Medulla oblongata (tissue), 1 donor: Measurements from ENCODE around the gene PNMA6A.
"Not testable (repeated sequence)": the region's sequence is repeated elsewhere in the genome, so short reads cannot be mapped to it uniquely, and the experiment has no call there.

Experiments
- DNase-seq: peaks from one replicate; pipeline ENCODE4 v3.0.0-alpha.2; 2015; ENCODE audit errors: extremely low spot score

Gene PNMA6A

DNA sequence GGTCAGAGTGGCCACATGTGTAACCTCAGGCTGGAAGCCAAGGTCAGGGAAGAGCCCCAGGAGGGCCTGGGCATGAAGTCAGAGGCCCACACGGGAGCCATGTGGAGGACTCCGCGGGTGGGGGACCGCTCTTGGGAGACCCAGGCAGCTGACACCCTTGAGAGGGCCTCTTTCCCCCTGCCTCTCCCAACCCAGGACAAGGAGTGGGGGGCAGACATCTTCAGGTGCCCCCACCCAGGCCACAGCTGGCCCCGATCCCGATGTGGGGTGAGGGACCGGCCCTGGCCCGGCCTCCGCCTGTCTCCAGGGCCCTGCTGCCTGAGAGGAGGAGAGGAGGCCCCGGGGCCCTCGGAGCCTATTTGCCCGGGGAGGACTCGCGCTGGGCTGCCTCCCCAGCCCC, 3.1 kb downstream of the PNMA6A start:
- no peak for DNase-seq

DNA sequence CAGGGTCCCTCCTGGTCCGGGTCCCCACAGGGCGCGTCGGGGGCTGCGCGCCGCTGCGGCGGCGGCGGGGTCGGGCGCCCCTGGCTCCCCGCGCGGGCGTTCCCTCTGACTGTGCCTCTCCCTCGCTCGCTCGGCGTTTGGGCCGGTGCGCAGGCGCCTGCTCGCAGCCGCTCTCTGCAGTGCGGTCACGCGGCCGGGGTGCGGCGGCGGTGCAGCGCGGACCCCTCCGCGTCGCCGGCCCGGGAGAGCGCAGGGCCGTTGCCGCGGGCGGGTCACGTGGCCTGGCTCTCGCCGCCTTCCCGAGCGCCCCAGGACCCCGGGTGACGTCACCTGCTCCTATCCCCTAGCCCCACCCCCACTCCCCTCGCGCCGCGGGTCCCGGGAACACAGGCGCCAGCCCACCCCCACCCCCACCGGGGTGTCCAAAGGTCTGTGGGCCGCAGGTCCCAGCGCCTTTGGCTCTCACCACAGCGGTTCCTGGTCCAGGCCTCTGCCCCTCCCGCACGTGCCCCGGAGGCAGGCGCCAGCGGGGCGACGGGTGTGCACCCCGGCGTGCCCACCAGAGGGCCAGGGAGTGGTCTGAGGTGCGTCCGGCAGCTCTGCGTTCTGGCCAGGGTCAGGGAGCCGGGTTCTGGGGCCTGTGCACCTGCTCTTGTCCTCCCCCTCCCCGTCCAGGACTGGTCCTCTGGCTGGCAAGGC, 5.3 kb downstream of the PNMA6A start:
- not testable (repeated sequence) for DNase-seq

DNA sequence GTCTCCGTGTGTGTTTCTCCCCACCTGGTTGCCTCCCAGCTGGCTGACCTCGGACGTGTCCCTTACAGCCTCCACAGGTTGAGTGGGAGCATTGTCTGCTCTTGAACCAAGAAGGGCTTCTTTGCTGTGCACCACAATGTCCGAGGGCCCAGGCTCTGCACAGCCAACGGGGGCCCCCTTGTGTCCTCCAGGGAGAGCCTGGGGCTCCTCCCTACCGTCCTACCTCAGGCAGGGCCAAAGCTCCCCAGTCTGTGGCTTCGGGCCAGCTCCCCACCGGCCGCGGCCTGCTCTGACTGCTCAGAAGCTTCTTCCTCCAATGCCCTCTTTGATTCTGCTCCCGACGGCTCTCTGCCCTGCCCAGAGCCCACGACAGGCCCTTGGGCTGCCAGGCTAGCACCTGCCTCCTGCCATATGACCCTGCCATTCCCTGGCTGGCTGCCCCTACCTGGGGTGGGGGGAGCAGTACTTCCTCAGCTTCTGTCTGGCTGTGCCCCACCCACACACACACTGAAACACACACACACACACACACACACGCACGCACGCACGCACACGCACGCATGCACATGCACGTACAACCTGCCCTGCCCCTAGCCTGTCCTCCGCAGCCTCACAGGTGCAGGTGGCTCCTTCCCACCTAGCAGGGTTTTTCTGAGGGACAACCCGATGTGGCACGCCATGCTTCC, 11.1 kb downstream of the PNMA6A start:
- DNase-seq: not testable (repeated sequence)

DNA sequence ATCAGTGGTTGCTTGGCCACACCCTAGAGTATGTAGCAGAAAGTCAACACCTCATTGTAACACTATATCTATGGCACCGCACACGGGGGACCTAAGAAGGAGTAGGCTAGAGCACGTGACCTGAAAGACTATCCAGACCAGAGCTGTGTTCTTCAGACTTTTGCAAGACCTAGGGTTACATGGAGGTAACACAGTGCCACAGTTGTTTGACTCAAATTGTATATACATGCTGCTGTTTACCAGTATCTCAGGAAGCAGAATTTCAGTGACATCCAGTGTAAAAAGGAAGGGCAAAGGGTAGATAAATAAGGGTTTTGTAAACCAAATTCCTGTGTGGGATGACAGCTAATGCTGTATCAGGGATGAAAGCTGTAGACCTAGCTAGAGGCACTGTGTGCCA, 30.2 kb downstream of the PNMA6A start:
- DNase-seq: no peak

DNA sequence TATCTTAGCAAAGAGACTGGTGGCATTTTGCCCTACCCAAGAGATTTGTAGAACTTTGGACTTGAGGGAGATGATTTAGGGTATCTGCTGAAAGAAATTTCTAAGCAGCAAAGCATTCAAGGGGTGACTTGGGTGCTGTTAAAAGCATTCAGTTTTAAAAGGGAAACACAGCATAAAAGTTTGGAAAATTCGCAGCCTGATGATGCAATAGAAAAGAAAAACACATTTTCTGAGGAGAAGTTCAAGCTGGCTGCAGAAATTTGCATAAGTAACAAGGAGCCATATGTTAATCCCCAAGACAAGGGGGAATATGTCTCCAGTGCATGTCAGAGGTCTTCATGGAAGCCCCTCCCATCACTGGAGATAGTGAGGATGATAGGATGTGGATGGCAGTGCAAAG, 32.7 kb downstream of the PNMA6A start:
- not testable (repeated sequence) for DNase-seq

DNA sequence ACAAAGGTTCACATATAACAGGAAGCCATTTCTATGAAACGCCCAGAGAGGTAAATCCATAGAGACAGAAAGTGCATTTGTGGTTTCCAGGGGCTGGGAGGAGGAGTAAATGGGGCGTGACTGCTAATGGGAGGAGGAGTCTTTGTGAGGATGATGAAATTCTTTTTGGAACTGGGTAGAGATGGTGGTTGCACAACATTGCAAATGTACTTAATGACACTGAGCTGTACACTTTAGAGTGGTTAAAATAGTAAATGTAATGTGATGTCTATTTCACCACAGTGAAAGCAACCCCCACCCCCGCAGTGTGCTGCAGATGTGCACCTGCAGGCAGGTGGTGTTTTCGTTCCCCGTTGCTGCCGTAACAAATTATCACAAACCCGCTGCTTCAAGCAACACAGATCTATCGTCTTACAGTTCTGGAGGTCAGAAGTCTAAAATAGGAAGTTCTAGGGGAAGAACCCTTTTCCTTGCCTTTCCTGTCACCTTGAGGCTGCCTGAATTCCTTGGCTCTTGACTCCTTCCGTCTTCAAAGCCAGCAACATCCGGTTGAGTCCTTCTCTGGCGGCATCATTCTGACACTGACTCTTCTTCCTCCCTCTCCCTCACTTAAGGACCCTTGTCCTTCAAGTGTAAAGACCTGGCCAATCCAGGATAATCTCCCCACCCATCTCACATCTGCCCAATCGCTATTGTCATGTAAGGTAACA, 34.0 kb downstream of the PNMA6A start:
- DNase-seq: not testable (repeated sequence)

DNA sequence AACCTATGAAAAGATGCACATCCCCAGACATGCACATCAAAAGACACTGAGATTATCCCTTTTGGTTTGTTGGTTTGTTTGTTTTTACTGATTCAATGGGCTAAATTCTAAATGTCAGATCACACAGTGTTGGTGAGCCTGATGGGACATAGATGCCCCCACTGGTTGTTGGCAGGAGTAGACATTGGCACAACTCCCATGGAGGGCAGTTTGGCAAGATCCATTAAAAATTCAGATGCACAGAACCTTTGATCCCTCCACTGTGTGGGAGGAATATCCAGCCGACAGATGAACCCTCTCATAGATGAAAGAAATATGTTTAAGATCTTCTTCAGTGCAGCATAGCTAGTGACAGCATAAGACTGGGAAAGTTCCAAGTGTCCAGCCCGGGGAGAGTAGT, 38.5 kb downstream of the PNMA6A start:
- DNase-seq: not testable (repeated sequence)

DNA sequence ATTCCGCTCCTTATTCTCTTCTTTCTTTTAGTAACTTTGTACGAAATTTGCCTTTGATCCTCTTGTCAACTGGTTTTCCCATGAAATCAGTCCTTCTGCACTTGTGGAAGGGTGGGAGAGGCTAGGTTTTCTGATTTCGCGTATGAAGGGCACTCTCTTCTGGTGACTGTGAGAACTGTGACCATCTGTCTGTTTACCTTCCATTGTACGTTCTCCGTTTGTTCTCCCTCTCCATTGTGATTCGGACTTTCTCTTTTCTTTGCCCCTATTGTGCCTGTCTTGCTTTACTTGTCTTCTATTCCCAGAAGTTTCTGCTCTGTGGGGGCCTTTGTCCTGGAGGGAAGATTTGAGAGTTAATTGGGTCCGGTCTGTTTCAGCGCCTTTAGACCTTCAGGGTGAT, 41.6 kb downstream of the PNMA6A start:
- not testable (repeated sequence) for DNase-seq

DNA sequence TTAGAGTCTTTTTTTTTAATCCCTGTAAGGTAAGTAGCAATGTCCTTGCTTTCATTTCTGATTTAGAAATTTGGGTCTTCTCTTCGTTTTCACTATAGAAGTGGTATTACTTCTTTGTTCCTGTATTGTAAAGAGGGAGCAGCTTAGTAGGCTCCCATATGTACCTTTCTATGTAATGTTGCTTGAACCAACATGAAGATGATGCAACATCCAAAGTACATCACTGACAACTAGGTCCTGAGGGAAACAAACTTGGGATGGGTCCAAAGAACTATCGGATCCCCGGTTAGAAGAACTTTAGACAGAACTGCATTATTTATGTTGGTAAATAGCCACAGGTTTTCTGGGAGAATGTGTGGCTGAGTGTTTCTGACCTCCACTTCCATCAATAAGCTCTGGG, 45.5 kb downstream of the PNMA6A start:
- DNase-seq: not testable (repeated sequence)

DNA sequence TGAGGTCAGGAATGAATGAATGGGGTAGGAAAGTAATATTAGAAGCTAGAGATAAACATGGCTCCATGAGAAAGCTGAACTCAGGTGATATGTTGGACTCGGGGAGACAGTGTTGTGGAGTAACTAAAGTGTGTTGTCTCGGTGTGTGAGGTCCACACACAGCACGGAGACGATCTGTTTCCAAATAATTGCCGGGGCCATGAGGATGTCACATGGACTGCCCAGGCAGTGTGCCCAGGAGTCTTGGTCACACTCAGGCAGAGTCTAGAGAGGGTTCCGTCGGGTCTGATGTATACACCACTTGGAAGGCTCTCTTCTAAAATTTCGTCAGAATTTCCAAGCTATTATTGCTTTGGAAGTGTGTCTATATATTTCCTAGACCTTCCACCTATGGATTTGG, 48.0 kb downstream of the PNMA6A start:
- DNase-seq: not testable (repeated sequence)

DNA sequence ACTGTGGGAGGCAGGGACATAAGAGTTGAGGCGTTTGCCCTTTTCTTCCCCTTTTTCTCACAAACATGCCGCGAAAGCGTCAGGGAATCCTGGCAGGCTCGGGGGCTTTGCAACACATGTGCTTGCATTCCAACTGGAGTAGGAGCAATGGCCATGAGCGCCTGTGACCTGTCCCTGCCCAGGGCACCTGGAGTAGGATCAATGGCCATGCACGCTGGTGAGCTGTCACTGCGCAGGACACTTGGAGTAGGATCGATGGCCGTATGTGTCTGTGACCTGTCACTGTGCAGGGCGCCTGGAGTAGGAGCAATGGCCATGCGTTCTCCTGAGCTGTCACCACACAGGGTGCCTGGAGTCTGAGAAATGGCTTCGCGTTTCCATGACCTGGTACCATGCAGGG, 51.2 kb downstream of the PNMA6A start:
- DNase-seq: not testable (repeated sequence)
